ENCODE results near the gene TM2D1. TPM values are rescaled to one million over a fixed set of nuclear protein-coding genes. Genes with fewer than 3 reads are reported as not detected.

The TM2D1 gene
- 10 to 100 TPM; 40.4 to 45.5 (median 42.6) TPM for total RNA-seq
- long read RNA-seq, donor 1, transcript TM2D1-201 (7 exons, 1,250 nt): major isoform, 24 of 42 reads
- long read RNA-seq, donor 1, partial matches to known transcripts: 10 of 42 reads
- long read RNA-seq, donor 1, other reads (novel, unspliced or antisense): 8 of 42 reads
- long read RNA-seq, donor 2, transcript TM2D1-201 (7 exons, 1,250 nt): major isoform, 29 of 54 reads
- long read RNA-seq, donor 2, partial matches to known transcripts: 5 of 54 reads
- long read RNA-seq, donor 2, other reads (novel, unspliced or antisense): 19 of 54 reads

DNA sequence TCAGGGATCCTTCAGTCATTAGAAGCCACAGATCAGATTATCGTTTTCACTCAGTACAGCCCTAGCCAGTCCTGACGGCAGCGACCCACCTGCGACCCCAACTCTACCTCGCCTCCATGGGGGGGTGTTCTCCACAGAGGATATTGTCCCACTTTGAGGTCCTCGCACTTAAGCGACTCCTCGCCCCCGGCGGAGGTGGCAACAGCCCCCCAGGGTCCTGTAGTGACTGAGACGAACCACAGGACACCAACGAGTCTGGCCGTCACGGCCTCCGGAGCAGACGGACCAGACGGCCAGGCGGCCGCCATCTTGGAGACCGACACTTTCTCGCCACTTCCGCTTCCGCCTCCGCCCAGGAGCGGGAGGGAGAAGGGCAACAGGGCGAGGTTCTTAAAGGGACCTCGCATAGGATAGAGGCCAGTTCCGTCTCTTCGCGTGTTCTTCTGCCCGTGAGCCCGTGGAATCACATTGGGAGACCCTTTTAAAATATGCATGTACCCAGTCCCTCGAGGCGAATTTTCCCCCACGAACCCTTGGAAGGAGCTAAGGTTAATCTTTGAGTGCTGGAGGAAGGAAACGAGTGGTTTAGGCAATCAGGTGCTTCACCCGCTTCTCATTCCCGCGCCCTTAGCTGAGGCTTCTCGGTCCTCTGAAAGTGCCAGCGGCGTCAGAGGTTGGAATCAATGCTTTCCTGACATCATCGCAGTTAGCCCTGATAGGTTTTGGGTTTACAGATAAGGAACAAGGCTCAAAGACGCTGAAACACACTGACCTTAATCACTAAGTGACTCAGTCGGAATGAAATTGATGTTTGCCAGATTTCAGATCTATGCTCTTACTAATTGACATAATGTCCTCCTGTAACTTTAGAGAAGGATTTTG lies at the start of gene TM2D1:
Gene TM2D1 (minus strand): TSS at position 329 of the 882 bp plus-strand sequence. CDS start 21 bp downstream, at position 308.
- TF ChIP-seq, protein P1, sequence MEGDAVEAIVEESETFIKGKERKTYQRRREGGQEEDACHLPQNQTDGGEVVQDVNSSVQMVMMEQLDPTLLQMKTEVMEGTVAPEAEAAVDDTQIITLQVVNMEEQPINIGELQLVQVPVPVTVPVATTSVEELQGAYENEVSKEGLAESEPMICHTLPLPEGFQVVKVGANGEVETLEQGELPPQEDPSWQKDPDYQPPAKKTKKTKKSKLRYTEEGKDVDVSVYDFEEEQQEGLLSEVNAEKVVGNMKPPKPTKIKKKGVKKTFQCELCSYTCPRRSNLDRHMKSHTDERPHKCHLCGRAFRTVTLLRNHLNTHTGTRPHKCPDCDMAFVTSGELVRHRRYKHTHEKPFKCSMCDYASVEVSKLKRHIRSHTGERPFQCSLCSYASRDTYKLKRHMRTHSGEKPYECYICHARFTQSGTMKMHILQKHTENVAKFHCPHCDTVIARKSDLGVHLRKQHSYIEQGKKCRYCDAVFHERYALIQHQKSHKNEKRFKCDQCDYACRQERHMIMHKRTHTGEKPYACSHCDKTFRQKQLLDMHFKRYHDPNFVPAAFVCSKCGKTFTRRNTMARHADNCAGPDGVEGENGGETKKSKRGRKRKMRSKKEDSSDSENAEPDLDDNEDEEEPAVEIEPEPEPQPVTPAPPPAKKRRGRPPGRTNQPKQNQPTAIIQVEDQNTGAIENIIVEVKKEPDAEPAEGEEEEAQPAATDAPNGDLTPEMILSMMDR (IDR thresholded peaks at IDR 0.05): no peak
- peak; percentile 93 to 94 (median 93) for DNase-seq

DNA sequence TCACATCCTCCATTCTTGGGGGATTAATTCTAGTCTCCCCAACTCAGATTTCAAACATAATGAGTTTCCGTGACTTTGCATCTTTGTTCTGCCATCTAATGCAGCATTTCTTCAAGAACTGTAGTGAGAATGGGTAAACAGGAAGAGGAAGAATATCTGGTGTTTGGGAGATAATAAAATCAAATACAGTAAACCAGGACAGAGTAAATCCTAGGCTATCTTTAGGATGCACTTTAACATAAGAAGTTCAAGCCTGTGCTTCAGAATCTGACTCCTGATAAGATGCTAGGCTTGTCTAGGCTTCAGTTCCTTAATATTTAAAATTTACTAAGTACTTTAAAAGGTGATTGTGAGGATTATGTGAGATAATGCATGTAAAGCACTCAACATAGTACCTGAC lies 45.2 kb upstream of the TM2D1 start:
- TF ChIP-seq, protein P1 (IDR thresholded peaks at IDR 0.05): no peak
- Histone ChIP-seq H3K9me3 (no peaks in the 10 kb centered on the region), H3K4me3 (no peak overlapping the region), H3K4me1 (ENCODE audit: low read depth) (no peaks in the 10 kb centered on the region), H3K36me3 (ENCODE audit: low read depth) (no peaks in the 10 kb centered on the region)
- no peak for DNase-seq
- no peak for ATAC-seq
- intact Hi-C loops (cut with DNase I, micrococcal nuclease): no loop called here

More for the DNA sequence above, at the start of gene TM2D1:
- Histone ChIP-seq H3K4me3 (peak within 1 kb of the TSS; percentile 93), H3K4me1 (ENCODE audit: low read depth) (peaks cover 15% of the 10 kb centered on the region), H3K9me3 (no peaks in the 10 kb centered on the region), H3K36me3 (ENCODE audit: low read depth) (no peaks in the 10 kb centered on the region)
- ATAC-seq: peak; percentile 100
- intact Hi-C loops (cut with DNase I, micrococcal nuclease): no loop called here

DNA sequence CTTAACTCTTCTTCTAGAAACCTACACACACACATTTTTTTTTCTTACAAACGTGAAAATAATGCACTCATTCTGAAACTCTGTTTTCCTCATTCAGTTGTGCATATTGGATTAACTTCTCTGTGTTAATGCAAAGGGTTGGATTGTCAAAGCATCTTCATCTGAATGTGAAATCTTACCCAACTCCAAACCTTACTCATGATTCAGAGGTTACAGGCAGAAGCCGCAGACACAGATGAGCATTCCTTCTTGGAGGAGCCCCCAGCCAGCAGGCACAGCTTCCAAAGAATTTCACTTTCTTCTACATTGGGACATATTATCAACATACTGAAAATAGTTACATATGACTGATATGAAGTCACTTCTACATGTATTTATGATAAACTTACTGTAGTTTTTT lies 33.0 kb upstream of the TM2D1 start:
- TF ChIP-seq, protein P1 (IDR thresholded peaks at IDR 0.05): no peak
- DNase-seq (no peak), ATAC-seq (no peak)
- Histone ChIP-seq H3K9me3 (no peaks in the 10 kb centered on the region), H3K36me3 (ENCODE audit: low read depth) (no peaks in the 10 kb centered on the region), H3K4me3 (no peak overlapping the region), H3K4me1 (ENCODE audit: low read depth) (no peaks in the 10 kb centered on the region)
- intact Hi-C loops (cut with DNase I, micrococcal nuclease): no loop called here

DNA sequence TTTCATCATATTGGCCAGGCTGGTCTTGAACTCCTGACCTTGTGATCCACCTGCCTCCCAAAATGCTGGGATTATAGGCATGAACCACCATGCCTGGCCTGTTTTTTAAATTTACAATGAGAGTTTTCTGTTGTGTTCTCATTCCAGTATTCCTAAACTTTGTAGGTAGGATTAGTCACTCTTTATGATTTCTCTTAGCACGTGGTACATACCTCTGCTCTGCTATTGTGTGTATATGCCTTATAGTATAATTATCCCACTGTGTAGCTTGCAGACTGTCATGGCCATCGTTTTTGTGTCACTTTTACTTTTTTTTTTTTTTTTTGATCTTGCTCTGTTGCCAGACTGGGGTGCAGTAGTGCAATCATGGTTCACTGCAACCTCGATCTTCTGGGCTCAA lies 31.8 kb upstream of the TM2D1 start:
- no peaks in the 10 kb centered on the region for H3K4me1 ChIP-seq (ENCODE audit: low read depth)
- ATAC-seq: peak; percentile 66
- H3K4me3 ChIP-seq: no peak overlapping the region
- H3K36me3 ChIP-seq (ENCODE audit: low read depth): no peaks in the 10 kb centered on the region
- intact Hi-C loops (cut with DNase I, micrococcal nuclease): no loop called here
- no peaks in the 10 kb centered on the region for H3K9me3 ChIP-seq
- TF ChIP-seq, protein P1 (IDR thresholded peaks at IDR 0.05): no peak
- DNase-seq: no peak

DNA sequence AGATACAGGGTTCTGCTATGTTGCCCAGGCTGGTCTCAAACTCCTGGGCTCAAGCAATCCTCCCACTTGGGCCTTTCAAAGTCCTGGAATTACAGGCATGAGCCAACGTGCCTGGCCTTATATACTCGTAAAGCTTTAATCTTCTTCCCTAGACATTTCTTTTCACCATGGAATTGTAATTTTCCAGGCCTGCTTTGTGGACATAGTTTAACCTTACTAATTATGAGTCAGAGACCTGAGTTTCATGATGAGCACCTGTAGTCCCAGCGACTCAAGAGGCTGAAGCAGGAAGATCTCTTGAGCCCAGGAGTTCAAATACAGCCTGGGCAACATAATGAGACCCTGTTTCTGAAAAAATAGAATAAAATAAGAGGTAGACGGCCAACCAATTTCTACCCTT lies 29.6 kb upstream of the TM2D1 start:
- Histone ChIP-seq H3K4me3 (no peak overlapping the region), H3K4me1 (ENCODE audit: low read depth) (no peaks in the 10 kb centered on the region), H3K36me3 (ENCODE audit: low read depth) (no peaks in the 10 kb centered on the region), H3K9me3 (no peaks in the 10 kb centered on the region)
- no peak for DNase-seq
- intact Hi-C loops (cut with DNase I, micrococcal nuclease): no loop called here
- ATAC-seq: peak; percentile 31
- TF ChIP-seq, protein P1 (IDR thresholded peaks at IDR 0.05): no peak
